ENCODE results near the gene PTK6.
"Not testable (repeated sequence)": the region's sequence is repeated elsewhere in the genome, so short reads cannot be mapped to it uniquely, and the experiment has no call there.

Gene PTK6

GRCh38 chr20:63568986-63569949 lies 32.1 kb upstream of the PTK6 start:
- no peak for DNase-seq

DNA sequence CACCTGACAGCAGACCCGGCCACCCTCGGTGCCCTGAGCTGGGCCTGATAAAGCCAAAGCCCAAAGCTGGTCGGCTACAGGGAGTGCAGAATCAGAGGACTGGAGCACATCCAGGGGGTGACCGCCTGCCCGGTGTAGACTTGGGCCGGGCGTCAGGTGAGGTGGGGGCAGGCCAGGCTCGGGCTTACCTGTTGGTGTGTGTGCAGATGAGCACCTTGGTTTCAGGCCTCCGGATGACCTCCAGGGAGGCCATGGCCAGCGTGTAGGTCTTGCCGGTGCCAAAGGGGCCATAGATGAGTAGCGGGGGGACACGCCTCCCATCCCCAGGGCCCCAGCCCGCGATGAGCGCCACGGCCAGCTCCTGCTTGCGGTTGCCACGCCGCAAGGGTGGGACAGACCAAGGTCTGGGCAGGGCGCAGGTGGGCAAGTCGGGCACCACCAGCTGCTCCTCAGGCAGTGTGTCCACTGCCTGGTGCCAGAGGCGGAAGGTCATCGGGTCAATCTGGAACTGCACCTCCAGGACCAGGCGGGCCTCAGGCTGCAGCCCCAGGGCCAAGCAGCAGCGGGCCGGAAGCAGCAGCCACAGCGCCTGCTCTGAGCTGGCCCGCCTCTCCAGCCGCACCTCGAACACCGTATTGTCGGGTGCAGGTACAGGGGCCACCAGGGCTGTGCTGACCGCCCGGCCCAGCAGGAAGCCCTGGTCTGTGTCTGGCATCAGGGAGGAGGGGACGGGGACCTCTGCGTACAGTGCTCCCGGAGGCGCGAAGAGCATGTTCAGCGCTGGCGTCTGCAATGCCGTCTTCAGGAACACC lies 31.2 kb upstream of the PTK6 start:
- no peak for DNase-seq

- DNase-seq = no peak
These were observed 30.4 kb upstream of the PTK6 start for GRCh38 chr20:63567386-63568169.

GRCh38 chr20:63567136-63567385 lies 29.9 kb upstream of the PTK6 start:
- DNase-seq = no peak

DNA sequence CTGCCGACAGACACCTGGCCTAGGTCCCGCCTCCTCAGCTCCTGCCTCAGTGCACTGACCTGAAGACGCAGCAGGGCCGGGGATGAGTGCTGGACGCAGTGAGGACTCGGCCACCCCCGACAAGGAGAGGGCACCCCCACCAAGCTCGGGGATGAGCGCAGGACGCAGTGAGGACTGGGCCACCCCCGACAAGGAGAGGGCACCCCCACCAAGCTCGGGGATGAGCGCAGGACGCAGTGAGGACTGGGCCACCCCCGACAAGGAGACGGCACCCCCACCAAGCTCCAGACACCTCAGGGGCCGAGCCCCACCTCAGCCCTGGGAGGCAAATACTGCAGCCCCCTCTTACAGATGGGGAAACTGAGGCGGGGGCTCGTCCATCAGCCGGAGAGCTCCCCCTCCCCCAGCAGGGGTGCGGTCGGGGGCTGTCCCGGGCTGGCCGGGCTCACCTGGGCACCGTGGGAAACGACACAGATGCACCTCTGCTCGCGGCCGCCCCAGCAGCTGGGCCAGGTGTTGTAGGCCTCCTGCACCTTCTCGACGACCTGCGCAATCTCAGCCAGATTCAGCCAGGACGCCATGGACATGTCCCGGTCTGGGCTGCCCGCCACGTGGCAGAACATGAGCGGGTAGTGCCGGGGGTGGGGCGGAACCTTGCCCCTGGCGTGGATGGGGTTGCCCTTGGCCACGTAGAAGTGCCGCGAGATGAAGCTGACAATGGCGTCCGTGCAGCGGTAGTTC lies 29.4 kb upstream of the PTK6 start:
- DNase-seq = no peak

GRCh38 chr20:63565699-63566335 lies 28.6 kb upstream of the PTK6 start:
- DNase-seq = no peak

GRCh38 chr20:63565021-63565698 lies 28.0 kb upstream of the PTK6 start:
- DNase-seq = no peak

GRCh38 chr20:63564036-63564810 lies 27.0 kb upstream of the PTK6 start:
- DNase-seq = no peak

- no peak for DNase-seq
These were observed 26.2 kb upstream of the PTK6 start for GRCh38 chr20:63563225-63563935.

GRCh38 chr20:63562461-63563224 lies 25.5 kb upstream of the PTK6 start:
- no peak for DNase-seq

DNA sequence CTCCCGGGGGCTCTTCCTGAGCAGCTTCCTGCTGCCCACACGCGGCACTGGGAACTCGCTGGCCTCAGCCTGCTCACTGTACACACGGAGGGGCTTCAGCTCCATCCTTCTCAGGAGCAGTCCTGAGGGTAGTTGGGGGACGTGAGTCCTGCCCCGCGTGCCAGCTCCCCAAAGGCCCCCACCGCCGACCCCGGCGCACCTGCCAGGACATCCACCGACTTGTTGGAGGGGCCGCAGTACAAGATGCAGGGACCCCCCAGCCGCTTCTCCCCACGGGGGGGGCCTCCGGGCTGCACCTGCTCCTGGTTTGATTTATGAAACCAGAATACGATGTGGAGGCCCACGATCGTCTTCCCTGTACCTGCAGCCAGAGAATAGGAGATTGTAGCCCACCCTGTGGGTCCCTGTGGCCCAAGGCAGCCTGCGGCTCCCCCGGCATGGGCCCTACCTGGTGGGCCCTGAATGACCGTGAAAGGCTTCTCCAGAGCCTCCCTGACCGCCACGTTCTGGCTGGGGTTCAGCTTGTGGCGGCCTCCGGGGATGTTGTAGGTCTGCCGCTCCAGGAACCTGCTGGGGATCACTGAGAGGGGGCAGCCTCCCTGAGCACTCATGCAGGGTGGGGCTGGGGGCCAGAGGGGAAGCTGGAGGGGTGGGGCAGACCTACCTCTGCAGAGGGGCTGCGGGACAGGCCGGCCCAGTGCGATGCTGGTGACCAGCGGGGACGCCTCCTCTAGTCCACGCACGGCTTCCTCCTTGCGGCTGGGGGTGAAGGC lies 24.6 kb upstream of the PTK6 start:
- DNase-seq = no peak

GRCh38 chr20:63560856-63561609 lies 23.9 kb upstream of the PTK6 start:
- DNase-seq = no peak

- no peak for DNase-seq
These were observed 23.2 kb upstream of the PTK6 start for GRCh38 chr20:63560333-63560805.

- DNase-seq = not testable (repeated sequence)
These were observed 22.5 kb upstream of the PTK6 start for GRCh38 chr20:63559485-63560332.

DNA sequence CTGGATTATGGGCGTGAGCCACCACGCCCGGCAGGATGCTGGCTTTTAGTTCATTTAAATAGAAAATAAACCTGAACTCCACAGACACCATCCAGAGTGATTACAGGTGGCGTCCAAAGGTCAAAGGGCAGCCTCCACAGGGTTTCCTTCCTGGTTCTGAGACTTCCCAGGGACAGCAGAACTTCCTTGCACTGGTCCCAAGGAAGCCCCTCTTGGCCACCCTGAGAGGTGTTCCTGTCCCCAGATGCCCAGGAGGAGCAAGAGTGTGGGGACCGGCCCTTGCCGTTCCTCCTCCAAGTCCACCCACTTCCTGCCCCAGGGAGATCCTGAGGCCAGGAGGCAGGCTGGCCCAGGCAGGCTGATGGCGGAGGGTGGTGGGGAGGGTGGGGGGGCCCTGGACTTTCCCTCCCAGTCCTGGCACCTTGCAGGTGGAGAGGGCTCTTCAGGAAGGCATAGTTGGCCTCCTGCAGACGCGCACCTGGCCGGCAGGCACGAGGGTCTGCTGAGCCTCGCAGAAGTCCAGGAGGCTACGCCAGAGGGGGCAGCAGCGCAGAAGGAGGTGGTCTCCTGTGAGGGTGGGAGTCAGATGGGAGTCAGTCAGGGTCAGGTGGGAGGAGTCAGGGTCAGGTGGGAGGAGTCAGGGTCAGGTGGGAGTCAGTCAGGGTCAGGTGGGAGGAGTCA lies 21.8 kb upstream of the PTK6 start:
- DNase-seq = no peak

DNA sequence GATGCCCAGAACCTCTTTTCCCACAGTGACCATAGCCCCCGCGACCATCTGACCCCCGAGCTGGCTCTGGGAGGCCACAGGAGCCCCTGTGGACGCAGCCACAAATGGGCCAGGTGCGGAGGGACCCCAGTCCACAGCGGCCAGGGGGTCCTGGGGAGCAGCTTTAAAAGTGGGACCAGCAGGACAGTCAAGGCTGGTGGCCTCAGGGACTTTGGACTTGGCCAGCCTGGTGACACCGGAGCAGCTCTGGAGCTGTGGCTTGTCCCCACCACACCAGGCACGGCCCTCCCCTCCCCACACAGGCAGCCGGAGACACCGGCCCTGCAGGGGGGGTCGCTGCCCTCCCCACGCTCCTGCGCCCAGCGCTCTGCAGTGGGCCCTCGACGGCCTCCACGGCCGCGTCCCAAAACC lies 20.3 kb upstream of the PTK6 start:
- DNase-seq = no peak
